ENCODE results near the gene TGIF1.

Gene TGIF1

DNA sequence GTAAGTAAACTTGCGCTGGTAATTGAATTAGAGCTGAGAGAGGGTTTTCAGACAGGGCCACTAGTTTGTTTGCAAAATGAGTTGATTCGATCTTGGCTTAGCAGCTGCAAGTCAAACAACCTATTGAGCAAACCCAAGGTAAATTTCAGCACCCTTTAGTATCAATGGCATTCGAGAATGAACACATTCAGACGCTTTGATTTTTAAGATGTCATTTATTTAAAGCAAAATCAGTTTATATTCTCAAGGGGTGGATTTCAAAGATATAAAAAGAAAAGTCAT is 44.2 kb downstream of the TGIF1 start:
- Histone ChIP-seq H3F3A (ENCODE audit: low read depth) (no peaks in the 10 kb centered on the region), H3K9ac (ENCODE audit: low read depth, low read length, poor library complexity, severe bottlenecking) (no peak overlapping the region), H4K20me1 (ENCODE audit: insufficient read depth, low read length, poor library complexity, severe bottlenecking) (no peaks in the 10 kb centered on the region)

DNA sequence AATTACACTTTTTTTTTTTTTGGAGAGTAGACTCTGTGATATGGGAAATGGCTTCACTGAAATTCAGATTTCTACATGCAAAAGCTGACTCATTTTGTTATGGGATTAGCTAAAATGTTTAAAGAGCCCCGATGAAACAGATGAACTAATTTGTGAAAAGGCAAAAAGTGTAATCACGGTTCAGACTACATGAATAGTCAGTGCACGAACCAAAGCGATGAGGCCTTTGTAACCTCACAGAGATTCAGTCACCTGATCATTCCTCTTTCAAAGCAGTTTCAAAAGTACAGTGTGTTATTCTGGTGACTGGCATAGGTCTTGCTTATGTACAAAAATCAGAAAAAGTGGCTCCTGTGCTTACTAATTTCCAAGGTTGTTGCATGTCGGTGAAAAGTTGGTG is 44.6 kb downstream of the TGIF1 start:
- no peaks in the 10 kb centered on the region for H3K9me2 ChIP-seq (replicated peaks; ENCODE audit: low read depth, low read length)
- no peak overlapping the region for H3K9ac ChIP-seq (ENCODE audit: low read depth, low read length, poor library complexity, severe bottlenecking)
- H3K4me2 ChIP-seq (ENCODE audit: low read depth, low read length, poor library complexity, severe bottlenecking): no peak overlapping the region
- H3K4me3 ChIP-seq (ENCODE audit: low read length, poor library complexity, severe bottlenecking): no peak overlapping the region
- no peak for TF ChIP-seq EZH2phosphoT487 (IDR thresholded peaks at IDR 0.05; ENCODE audit: borderline replicate concordance)
- TF ChIP-seq, protein P1, sequence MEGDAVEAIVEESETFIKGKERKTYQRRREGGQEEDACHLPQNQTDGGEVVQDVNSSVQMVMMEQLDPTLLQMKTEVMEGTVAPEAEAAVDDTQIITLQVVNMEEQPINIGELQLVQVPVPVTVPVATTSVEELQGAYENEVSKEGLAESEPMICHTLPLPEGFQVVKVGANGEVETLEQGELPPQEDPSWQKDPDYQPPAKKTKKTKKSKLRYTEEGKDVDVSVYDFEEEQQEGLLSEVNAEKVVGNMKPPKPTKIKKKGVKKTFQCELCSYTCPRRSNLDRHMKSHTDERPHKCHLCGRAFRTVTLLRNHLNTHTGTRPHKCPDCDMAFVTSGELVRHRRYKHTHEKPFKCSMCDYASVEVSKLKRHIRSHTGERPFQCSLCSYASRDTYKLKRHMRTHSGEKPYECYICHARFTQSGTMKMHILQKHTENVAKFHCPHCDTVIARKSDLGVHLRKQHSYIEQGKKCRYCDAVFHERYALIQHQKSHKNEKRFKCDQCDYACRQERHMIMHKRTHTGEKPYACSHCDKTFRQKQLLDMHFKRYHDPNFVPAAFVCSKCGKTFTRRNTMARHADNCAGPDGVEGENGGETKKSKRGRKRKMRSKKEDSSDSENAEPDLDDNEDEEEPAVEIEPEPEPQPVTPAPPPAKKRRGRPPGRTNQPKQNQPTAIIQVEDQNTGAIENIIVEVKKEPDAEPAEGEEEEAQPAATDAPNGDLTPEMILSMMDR (conservative IDR thresholded peaks at IDR 0.05; ENCODE audit: low read length): no peak
- no peak overlapping the region for H2AFZ ChIP-seq (ENCODE audit: low read length)
- H3K27me3 ChIP-seq (ENCODE audit: insufficient read depth, low read length, poor library complexity, severe bottlenecking): no peaks in the 10 kb centered on the region
- no peaks in the 10 kb centered on the region for H3K9me3 ChIP-seq (ENCODE audit: insufficient read depth, low read depth, low read length)
- H3K36me3 ChIP-seq (ENCODE audit: insufficient read depth, low read length): no peaks in the 10 kb centered on the region
- no peaks in the 10 kb centered on the region for H3K79me2 ChIP-seq (ENCODE audit: insufficient read depth, low read length)
- H4K20me1 ChIP-seq (ENCODE audit: insufficient read depth, low read length, poor library complexity, severe bottlenecking): no peaks in the 10 kb centered on the region
- H3F3A ChIP-seq (ENCODE audit: low read depth): no peaks in the 10 kb centered on the region
- no peaks in the 10 kb centered on the region for H3K4me1 ChIP-seq (ENCODE audit: insufficient read depth, low read length, poor library complexity, severe bottlenecking)

More for the DNA sequence above, 44.2 kb downstream of the TGIF1 start:
- Histone ChIP-seq H3K9me2 (replicated peaks; ENCODE audit: low read depth, low read length) (no peaks in the 10 kb centered on the region), H3K36me3 (ENCODE audit: insufficient read depth, low read length) (no peaks in the 10 kb centered on the region), H3K27me3 (ENCODE audit: insufficient read depth, low read length, poor library complexity, severe bottlenecking) (no peaks in the 10 kb centered on the region), H2AFZ (ENCODE audit: low read length) (no peak overlapping the region), H3K4me1 (ENCODE audit: insufficient read depth, low read length, poor library complexity, severe bottlenecking) (no peaks in the 10 kb centered on the region), H3K79me2 (ENCODE audit: insufficient read depth, low read length) (no peaks in the 10 kb centered on the region), H3K4me3 (ENCODE audit: low read length, poor library complexity, severe bottlenecking) (no peak overlapping the region), H3K4me2 (ENCODE audit: low read depth, low read length, poor library complexity, severe bottlenecking) (no peak overlapping the region), H3K9me3 (ENCODE audit: insufficient read depth, low read depth, low read length) (no peaks in the 10 kb centered on the region)
- no peak for TF ChIP-seq EZH2phosphoT487 (IDR thresholded peaks at IDR 0.05; ENCODE audit: borderline replicate concordance)
- TF ChIP-seq, protein P1 (conservative IDR thresholded peaks at IDR 0.05; ENCODE audit: low read length): no peak

DNA sequence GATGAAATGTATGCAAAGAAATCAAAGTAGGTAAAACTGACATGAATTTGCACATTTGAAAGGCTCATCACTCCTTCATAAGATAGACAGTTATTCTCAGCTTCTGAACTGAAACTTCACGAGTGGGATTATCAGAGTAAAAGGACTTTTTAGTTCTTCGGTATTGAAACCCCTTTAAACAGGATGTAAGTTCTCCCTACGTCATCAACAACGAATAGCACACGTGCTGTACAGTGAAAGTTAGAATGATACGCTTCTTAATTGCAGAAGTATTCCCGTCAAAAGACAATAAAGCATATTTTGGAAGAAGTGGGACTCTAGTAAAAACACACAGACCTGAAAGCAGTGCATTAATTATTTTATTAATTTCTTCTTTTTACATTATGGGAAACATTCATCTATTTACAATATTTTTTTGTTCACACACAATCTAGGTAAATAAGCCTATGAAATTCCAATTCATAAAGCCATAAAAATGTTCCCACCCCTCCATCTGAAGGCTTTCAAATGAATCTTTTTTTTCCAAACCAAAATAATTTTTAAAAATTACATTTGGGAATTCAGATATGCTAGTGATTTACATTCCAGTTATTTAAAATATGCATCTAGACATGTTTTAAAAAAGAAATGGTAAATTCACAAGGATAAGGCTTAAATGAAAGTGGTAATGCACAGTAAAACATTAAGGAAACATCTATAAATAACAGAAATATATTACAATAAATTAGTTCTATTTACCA is 45.9 kb downstream of the TGIF1 start:
- H4K20me1 ChIP-seq (ENCODE audit: insufficient read depth, low read length, poor library complexity, severe bottlenecking): no peaks in the 10 kb centered on the region
- no peaks in the 10 kb centered on the region for H3K9me2 ChIP-seq (replicated peaks; ENCODE audit: low read depth, low read length)
- H3F3A ChIP-seq (ENCODE audit: low read depth): no peaks in the 10 kb centered on the region
- H3K27me3 ChIP-seq (ENCODE audit: insufficient read depth, low read length, poor library complexity, severe bottlenecking): no peaks in the 10 kb centered on the region
- H2AFZ ChIP-seq (ENCODE audit: low read length): no peak overlapping the region
- no peak overlapping the region for H3K9ac ChIP-seq (ENCODE audit: low read depth, low read length, poor library complexity, severe bottlenecking)
- no peaks in the 10 kb centered on the region for H3K79me2 ChIP-seq (ENCODE audit: insufficient read depth, low read length)
- H3K9me3 ChIP-seq (ENCODE audit: insufficient read depth, low read depth, low read length): no peaks in the 10 kb centered on the region
- no peak overlapping the region for H3K4me3 ChIP-seq (ENCODE audit: low read length, poor library complexity, severe bottlenecking)
- no peaks in the 10 kb centered on the region for H3K4me1 ChIP-seq (ENCODE audit: insufficient read depth, low read length, poor library complexity, severe bottlenecking)
- no peak overlapping the region for H3K4me2 ChIP-seq (ENCODE audit: low read depth, low read length, poor library complexity, severe bottlenecking)
- no peaks in the 10 kb centered on the region for H3K36me3 ChIP-seq (ENCODE audit: insufficient read depth, low read length)
- TF ChIP-seq, protein P1 (conservative IDR thresholded peaks at IDR 0.05; ENCODE audit: low read length): no peak
- no peak for TF ChIP-seq EZH2phosphoT487 (IDR thresholded peaks at IDR 0.05; ENCODE audit: borderline replicate concordance)

All from Loucy (cell line).